ENCODE measurements around the gene BRIP1.
"Not testable (repeated sequence)": the region's sequence is repeated elsewhere in the genome, so short reads cannot be mapped to it uniquely, and the experiment has no call there.

The BRIP1 gene

GRCh38 chr17:61827649-61828395, 35.5 kb downstream of the BRIP1 start:
- no peak for DNase-seq (ENCODE audit: low read depth)

GRCh38 chr17:61826866-61827265, 36.5 kb downstream of the BRIP1 start:
- DNase-seq (ENCODE audit: low read depth), result not testable (repeated sequence)

DNA sequence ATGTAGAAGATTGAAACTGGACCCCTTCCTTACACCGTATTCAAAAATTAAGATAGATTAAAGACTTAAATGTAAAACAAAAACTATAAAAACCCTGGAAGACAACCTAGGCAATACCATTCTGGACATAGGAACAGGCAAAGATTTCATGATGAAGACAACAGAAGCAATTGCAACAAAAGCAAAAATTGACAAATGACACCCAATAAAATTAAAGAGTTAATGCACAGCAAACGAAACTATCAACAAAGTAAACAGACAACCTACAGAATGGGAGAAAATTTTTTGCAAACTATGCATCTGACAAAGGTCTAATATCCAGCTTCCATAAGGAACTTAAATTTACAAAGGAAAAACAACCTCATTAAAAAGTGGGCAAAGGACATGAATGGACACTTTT, 37.1 kb downstream of the BRIP1 start:
- not testable (repeated sequence) for DNase-seq (ENCODE audit: low read depth)

- no peak for DNase-seq (ENCODE audit: low read depth)
Observed at GRCh38 chr17:61825448-61826137, 37.7 kb downstream of the BRIP1 start.

GRCh38 chr17:61822326-61823285, 40.7 kb downstream of the BRIP1 start:
- no peak for DNase-seq (ENCODE audit: low read depth)

- no peak for DNase-seq (ENCODE audit: low read depth)
Observed at GRCh38 chr17:61821655-61822054, 41.7 kb downstream of the BRIP1 start.

DNA sequence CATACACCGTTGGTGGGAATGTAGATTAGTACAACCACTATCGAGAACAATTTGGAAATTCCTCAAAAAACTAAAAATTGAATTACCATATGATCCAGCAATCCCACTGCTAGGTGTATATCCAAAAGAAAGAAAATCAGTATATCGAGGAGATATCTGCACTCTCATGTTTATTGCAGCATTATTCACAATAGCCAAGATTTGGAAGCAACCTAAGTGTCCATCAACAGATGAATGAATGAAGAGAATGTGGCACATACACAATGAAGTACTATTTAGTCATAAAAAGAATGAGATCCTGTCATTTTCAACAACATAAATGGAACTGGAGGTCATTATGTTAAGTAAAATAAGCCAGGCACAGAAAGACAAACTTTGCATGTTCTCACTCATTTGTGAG, 44.1 kb downstream of the BRIP1 start:
- DNase-seq (ENCODE audit: low read depth), result not testable (repeated sequence)

DNA sequence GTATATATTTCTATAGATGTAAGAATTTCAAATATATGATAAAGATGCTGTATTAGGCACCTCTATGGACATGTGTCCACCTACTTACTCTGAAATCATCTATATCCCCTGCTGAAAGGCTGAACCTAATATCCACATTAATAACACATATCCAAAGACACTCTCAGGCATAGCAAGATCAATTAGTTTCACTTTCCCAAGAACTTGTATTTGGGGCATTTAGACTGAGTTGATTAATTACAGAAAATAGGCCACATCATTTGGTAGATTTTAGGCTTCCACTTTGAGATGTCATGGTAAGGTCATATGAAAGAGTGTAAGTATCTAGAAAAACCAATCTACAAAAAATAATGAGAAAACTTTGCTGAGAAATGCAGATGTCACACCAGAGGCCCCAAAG, 45.1 kb downstream of the BRIP1 start:
- no peak for DNase-seq (ENCODE audit: low read depth)

DNA sequence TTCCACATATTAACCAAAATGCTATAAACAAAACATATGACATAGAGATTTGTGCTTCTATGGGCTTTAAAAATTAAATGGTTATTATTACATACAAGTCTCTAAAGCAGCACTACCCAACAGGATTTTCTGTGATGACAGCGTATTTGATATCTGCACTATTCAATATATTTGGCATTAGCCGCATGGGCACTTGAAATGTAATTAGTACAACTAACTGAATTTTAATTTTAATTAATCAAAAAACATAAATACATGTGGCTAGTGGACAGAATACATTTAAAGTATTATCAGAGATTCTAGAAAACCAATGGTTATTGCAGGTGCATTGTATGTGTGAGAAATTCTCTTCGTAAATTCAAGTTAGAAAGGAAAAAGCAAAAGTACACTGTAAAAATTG, 45.9 kb downstream of the BRIP1 start:
- DNase-seq (ENCODE audit: low read depth), result no peak

DNA sequence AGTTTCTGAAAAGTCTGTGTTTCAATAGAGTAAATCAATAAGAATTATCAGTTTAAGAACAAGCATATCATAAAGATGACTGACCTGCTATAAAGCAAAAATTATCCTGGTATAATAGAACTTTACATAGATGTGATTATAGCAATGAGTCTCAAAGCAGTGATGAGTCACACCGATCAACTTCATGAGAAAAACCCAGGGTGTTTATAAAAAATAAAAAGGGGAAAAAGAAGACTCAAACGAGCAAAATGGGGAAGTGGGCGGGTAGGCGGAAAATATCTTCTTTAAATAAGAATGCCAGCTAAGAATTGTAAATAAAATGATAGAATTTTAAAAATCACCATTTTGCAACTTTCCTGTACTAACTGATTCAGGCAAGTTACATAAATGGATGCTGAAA, 46.8 kb downstream of the BRIP1 start:
- DNase-seq (ENCODE audit: low read depth), result no peak

DNA sequence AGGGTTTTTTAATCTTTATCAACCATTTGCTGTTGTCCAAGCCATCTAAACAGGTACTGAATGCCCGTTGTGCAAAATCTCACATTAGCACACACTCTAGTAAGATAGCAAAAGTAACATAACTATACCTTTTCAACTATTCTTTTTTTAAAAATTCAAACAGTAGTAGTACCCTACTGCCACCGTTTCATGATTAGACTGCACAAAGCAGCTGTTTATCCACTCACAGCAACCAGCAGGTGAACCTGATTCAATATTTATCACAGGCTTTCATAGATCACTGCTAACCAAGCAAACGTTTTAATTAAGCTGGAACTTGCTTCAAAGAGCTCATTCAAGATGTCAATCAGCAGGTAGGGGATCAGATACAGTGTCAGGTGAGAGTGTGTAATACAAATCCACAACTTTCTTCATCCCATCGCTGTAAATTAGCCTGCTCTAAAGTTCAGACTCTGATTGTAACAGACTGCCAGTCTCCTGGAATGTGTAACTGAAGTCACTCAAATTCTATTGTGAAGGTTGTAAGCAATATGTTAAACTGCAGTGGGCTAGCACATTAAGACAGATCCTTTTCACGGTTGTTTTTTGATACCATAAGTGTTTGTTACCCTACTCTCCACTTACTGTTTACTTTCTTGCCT, 47.3 kb downstream of the BRIP1 start:
- no peak for DNase-seq (ENCODE audit: low read depth)

- no peak for DNase-seq (ENCODE audit: low read depth)
Observed at GRCh38 chr17:61814485-61814884, 48.8 kb downstream of the BRIP1 start.

DNA sequence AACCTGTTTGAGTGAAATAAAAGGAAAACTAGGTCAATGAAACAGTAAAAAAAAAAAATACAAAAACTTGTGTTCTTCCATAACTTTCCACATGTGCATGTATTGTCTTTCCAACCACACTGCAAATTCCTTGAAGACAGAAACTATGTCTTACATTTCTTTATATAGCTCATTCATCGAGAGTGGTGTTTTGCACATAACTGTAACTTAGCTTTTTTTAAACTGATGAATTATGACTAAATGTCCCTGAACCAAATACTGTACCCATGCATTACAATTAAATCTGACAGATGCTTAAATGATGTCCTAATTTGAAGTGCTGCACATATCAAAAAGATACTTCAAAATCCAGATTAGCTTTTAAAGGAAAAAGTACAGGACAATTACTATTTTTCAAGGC, 50.1 kb downstream of the BRIP1 start:
- no peak for DNase-seq (ENCODE audit: low read depth)

DNA sequence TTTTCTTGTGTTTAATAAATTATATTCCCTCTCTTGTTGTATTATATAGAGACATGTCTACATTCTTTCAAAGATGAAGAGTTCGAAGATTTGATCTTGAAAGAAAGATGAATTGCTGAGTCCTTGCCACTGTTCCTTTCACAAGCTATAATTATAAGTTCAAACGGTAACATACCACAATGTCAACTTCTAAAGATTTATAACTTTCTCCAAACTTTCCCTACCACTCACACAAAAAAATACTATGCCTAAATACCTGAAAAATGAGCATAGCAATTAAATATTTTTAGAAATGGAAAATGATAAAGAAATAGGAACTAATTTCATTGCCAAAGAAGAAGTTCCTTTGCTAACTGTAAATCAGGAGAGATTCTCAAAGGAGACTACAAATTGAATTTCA, 50.6 kb downstream of the BRIP1 start:
- no peak for DNase-seq (ENCODE audit: low read depth)

- no peak for DNase-seq (ENCODE audit: low read depth)
Observed at GRCh38 chr17:61809816-61810392, 53.4 kb downstream of the BRIP1 start.

DNA sequence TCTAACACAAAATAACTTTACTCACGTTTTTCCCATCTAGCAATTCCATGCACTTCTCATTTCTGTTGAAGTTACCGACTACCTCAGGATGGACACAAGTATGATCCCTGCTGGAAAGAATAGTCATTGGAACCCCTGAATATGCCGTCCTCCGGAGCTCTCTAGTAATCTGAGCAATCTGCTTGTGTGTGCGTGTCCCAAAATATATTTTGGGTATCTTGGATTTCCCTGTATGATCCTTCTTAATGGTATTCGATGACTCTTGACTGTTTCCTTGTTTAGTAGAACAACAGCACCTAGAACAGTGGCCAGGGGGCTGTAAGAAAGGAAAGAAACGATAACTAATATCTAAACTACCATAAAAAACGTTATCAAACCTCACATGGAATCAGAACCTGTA, 54.9 kb downstream of the BRIP1 start:
- DNase-seq (ENCODE audit: low read depth), result no peak

DNA sequence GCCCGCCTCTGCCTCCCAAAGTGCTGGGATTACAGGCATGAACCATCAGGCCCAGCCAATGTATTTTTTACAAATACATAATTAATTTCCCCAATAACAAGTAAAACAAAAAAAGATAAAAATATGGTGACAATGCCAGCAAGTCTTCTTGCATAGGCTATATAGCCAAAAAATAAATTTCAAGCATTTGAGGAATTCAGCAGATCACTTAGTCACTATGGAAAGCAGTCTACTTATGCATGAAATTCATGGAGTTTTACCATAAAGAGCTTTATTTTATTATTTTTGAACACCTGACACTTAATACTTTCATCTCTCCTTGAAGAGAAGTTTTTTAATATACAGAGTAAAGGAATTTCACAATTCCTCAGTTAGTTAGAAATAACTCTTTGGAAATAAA, 56.4 kb downstream of the BRIP1 start:
- DNase-seq (ENCODE audit: low read depth), result no peak

DNA sequence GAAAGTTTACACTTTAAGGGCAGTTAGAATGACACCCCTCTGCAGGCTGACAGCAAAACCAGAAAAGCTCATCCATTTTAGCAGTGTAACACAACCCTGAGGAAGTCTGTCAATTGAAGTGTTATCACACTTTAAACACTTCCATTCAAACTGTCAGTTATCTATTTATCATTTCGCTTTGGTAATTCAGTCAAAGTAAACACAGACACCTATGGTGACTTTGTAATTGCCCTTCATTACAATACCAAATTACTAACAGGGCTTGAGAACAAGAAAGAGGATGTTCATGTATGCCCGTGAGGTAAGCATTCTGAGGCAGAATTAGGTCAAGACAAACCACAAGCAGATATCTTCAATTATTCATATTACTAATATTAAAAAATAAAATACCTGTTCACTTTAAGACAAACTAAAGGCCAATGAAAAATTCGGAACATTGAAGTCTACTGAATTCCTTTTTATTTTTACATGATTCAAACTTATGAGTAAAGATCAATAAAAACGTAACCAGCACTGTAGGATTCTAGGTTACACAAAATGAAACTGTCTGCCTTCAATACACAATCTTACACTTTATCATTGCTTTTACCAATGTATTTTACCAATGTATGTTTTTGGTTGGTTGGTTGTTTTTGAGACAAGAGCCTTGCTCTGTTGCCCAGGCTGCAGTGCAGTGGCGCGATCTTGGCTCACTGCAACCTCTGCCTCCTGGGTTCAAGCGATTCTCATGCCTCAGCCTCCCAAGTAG, 57.1 kb downstream of the BRIP1 start:
- DNase-seq (ENCODE audit: low read depth), result no peak

- no peak for DNase-seq (ENCODE audit: low read depth)
Observed at GRCh38 chr17:61805399-61805798, 57.9 kb downstream of the BRIP1 start.

- DNase-seq (ENCODE audit: low read depth), result no peak
Observed at GRCh38 chr17:61803796-61804195, 59.5 kb downstream of the BRIP1 start.

DNA sequence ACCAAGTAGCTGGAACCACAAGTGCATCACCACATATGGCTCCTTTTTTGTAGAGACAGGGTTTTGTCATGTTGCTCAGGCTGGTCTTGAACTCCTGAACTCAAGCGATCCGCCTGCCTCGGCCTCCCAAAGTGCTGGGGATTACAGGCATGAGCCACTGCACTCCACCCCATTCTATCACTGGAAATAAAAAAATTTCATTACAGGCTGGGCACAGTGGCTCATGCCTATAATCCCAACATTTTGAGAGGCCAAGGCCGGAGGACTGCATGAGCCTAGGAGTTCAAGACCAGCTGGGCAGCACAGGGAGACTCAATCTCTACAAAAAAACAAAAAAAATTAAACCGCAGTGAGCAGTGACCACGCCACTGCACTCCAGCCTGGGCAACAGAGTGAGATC, 60.1 kb downstream of the BRIP1 start:
- no peak for DNase-seq (ENCODE audit: low read depth)

Measured in non-pigmented ciliary epithelial cell (primary cell).